ENCODE data around the gene BICC1. TPM values are rescaled to one million over a fixed set of nuclear protein-coding genes. Genes with fewer than 3 reads are reported as not detected.

Gene BICC1
- total and polyA plus RNA-seq, 12 donors = 4.5 to 25.9 (median 9.8) TPM

DNA sequence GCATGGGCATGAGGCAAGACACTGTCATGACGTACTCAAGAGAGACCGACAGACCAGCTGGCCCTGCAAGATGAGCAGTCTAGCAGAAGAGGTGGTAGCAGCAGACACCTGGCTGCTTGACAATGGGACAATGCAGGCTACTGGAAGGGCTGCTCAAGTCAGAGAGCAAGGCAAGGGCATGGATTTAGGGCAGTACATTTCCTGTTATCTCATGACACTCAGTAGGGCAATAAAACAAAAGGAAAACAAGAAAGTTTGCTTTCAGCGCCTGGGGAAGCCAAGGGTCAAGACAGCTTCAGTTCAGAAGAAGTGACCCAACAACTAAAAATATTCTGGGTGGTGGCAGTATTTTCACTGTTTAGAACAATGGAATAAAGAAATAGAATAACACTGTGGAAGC is 332.0 kb downstream of the BICC1 start:
- intact Hi-C loops (cut with DNase I) = no loop called here
- DNase-seq = no peak
- H3K27me3 ChIP-seq = no peaks in the 10 kb centered on the region
- no peak overlapping the region for H3K27ac ChIP-seq
- no peak overlapping the region for H3K4me3 ChIP-seq
- no peaks in the 10 kb centered on the region for H3K4me1 ChIP-seq (replicated peaks in 1 of 2)
- no peaks in the 10 kb centered on the region for H3K9me3 ChIP-seq (replicated peaks in 1 of 3)
- no peaks in the 10 kb centered on the region for H3K36me3 ChIP-seq (replicated peaks in 1 of 2)
- WGBS, 4 donors = 65 to 83% (median 75%) methylated on average over 1 to 3 of the region's 3 CpGs
- TF ChIP-seq POLR2A (IDR thresholded peaks at IDR 0.05) = no peak
- TF ChIP-seq, protein P1, sequence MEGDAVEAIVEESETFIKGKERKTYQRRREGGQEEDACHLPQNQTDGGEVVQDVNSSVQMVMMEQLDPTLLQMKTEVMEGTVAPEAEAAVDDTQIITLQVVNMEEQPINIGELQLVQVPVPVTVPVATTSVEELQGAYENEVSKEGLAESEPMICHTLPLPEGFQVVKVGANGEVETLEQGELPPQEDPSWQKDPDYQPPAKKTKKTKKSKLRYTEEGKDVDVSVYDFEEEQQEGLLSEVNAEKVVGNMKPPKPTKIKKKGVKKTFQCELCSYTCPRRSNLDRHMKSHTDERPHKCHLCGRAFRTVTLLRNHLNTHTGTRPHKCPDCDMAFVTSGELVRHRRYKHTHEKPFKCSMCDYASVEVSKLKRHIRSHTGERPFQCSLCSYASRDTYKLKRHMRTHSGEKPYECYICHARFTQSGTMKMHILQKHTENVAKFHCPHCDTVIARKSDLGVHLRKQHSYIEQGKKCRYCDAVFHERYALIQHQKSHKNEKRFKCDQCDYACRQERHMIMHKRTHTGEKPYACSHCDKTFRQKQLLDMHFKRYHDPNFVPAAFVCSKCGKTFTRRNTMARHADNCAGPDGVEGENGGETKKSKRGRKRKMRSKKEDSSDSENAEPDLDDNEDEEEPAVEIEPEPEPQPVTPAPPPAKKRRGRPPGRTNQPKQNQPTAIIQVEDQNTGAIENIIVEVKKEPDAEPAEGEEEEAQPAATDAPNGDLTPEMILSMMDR (IDR thresholded peaks at IDR 0.05) = no peak

DNA sequence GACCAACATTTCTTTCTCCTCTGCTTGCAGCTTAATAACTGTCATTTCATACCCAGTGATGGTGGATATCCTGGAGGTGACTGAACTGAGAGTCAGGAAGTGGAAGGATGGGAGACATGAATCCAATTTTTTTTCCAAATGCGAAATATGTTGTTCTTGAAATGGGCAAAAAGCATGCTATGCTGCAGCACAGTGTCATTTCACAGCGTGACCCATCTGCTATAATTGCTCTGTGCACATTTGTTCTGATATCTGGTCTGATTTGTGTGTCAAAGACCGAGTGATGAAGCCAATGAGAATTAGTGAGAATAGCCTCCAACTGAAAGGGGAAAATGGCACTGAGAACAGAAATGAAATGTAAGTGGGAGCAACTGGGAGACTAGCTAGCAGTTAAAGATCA is 334.2 kb downstream of the BICC1 start:
- 83 to 91% (median 90%) methylated on average over 3 of the region's 3 CpGs for WGBS, 4 donors

DNA sequence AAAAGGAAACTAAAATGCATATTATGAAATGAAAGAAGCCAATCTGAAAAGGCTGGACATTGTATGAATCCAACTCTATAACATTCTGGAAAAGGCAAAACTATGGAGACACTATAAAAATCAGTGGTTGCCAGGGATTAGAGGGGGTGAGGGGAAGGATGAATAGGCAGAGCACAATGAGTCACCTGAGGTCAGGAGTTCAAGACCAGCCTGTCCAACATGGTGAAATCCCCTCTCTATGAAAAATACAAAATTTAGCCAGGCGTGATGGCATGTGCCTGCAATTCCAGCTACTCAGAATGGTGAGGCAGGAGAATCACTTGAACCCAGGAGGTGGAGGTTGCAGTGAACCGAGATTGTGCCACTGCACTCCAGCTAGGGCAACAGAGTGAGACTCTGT is 338.9 kb downstream of the BICC1 start:
- H3K9me3 ChIP-seq (replicated peaks in 1 of 3) = no peaks in the 10 kb centered on the region
- intact Hi-C loops (cut with DNase I) = no loop called here
- DNase-seq = no peak
- H3K36me3 ChIP-seq (replicated peaks in 1 of 2) = no peaks in the 10 kb centered on the region
- no peak overlapping the region for H3K4me3 ChIP-seq
- no peaks in the 10 kb centered on the region for H3K27me3 ChIP-seq
- 80 to 90% (median 89%) methylated on average over 2 of the region's 2 CpGs for WGBS, 4 donors
- peaks cover 0 to 4% of the 10 kb centered on the region in 2 donors for H3K4me1 ChIP-seq (replicated peaks in 1 of 2)
- no peak overlapping the region for H3K27ac ChIP-seq
- no peak for TF ChIP-seq POLR2A (IDR thresholded peaks at IDR 0.05)
- TF ChIP-seq, protein P1 (IDR thresholded peaks at IDR 0.05) = no peak

More for the DNA sequence above, 334.2 kb downstream of the BICC1 start:
- no peak overlapping the region for H3K4me3 ChIP-seq
- H3K9me3 ChIP-seq (replicated peaks in 1 of 3) = no peaks in the 10 kb centered on the region
- TF ChIP-seq, protein P1 (IDR thresholded peaks at IDR 0.05) = no peak
- no peak for TF ChIP-seq POLR2A (IDR thresholded peaks at IDR 0.05)
- intact Hi-C loops (cut with DNase I) = no loop called here
- H3K36me3 ChIP-seq (replicated peaks in 1 of 2) = no peaks in the 10 kb centered on the region
- no peak for DNase-seq
- H3K27me3 ChIP-seq = no peaks in the 10 kb centered on the region
- no peaks in the 10 kb centered on the region for H3K4me1 ChIP-seq (replicated peaks in 1 of 2)
- no peak overlapping the region for H3K27ac ChIP-seq

DNA sequence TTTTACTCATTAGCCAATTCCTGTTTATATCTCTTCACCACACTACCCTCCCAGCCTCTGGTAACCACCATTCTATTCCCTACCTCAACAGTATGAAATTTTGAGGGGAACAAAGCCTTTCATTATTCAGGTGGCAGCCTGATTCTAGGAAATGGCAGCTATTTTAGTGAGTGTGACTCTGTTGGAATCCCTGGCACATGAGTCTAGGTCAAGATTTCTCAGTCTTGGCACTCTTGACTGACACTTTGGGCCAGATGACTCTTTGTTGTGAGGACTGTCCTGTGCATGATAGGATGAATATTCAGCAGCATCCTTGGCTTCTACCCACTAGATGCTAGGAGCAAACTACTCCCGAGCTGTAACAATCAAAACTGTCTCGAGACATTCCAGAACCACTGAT is 341.0 kb downstream of the BICC1 start:
- Histone ChIP-seq H3K36me3 (replicated peaks in 1 of 2) (no peaks in the 10 kb centered on the region), H3K27ac (no peak overlapping the region), H3K4me1 (replicated peaks in 1 of 2) (peaks cover 0 to 4% of the 10 kb centered on the region in 2 donors), H3K4me3 (no peak overlapping the region), H3K27me3 (no peaks in the 10 kb centered on the region), H3K9me3 (replicated peaks in 1 of 3) (no peaks in the 10 kb centered on the region)
- 90 to 95% (median 92%) methylated on average over 2 of the region's 2 CpGs for WGBS, 4 donors
- no peak for TF ChIP-seq POLR2A (IDR thresholded peaks at IDR 0.05)
- TF ChIP-seq, protein P1 (IDR thresholded peaks at IDR 0.05) = no peak
- no peak for DNase-seq
- intact Hi-C loops (cut with DNase I) = no loop called here
